Activated CD8-positive, alpha-beta T cell treated with anti-CD3 and anti-CD28 coated beads for 36 hours (primary cell): Measurements from ENCODE around the gene XRN1. TPM values are rescaled to one million over a fixed set of nuclear protein-coding genes. Genes with fewer than 3 reads are reported as not detected.

Source experiments
- ATAC-seq: fragments of 200-7000 bp; cut with Tn5 transposase; one replicate; pipeline ENCODE4 v1.10.0; 2021; ENCODE audit warnings: mild to moderate bottlenecking, moderate library complexity
- CTCF ChIA-PET: fragments of 350-600 bp; sonication (Branson Sonifier 250); formaldehyde crosslinking; loops from one replicate; lab custom pipeline; 2021; ENCODE audit warnings: antibody characterized with exemption; lab: Charles Lee
- POLR2A ChIA-PET: fragments of 350-600 bp; sonication (Branson Sonifier 250); formaldehyde crosslinking; loops from one replicate; lab custom pipeline; 2021; ENCODE audit warnings: antibody characterized with exemption; lab: Charles Lee
- DNase-seq: peaks from one replicate; pipeline ENCODE4 v3.0.0-alpha.2; 2020
- H3K27ac Mint-ChIP-seq: one replicate; pipeline ENCODE4 v1.8.0; 2021; ENCODE audit warnings: mild to moderate bottlenecking, mixed read lengths
- H3K27me3 Mint-ChIP-seq: one replicate; pipeline ENCODE4 v1.8.0; 2021; ENCODE audit warnings: mixed read lengths
- H3K36me3 Mint-ChIP-seq: one replicate; pipeline ENCODE4 v1.8.0; 2021; ENCODE audit warnings: low read depth, mixed read lengths
- H3K4me1 Mint-ChIP-seq: one replicate; pipeline ENCODE4 v1.8.0; 2021; ENCODE audit warnings: low read depth, mixed read lengths
- H3K4me3 Mint-ChIP-seq: one replicate; pipeline ENCODE4 v1.8.0; 2021; ENCODE audit warnings: mild to moderate bottlenecking, moderate library complexity, mixed read lengths
- H3K9me3 Mint-ChIP-seq: one replicate; pipeline ENCODE4 v1.8.0; 2021; ENCODE audit warnings: mixed read lengths
- CTCF ChIP-seq: fragments of 200-600 bp; IDR thresholded peaks from one replicate; pipeline ENCODE4 v1.8.0; 2022; ENCODE audit warnings: antibody characterized with exemption, mild to moderate bottlenecking
- intact Hi-C: fragments of 100-400 bp; cut with micrococcal nuclease; formaldehyde crosslinking; loops from one replicate; pipeline ENCODE4 v1.10.0; 2022
- total RNA-seq, 2 experiments: library from RNA; stranded (reverse); gene quantifications; one replicate each; pipeline ENCODE4 v1.2.3, GENCODE V29; 2021

The XRN1 gene
- total RNA-seq, 2 experiments from 2014 or later, result 41.3 to 43.5 TPM

- no peak for ATAC-seq
- intact Hi-C loops, result no loop called here
- H3K27ac Mint-ChIP-seq, result no peak overlapping the region
- H3K36me3 Mint-ChIP-seq, result peaks cover 17% of the 10 kb centered on the region
- ChIA-PET CTCF (no interaction called here), POLR2A (no interaction called here)
- no peak for TF ChIP-seq CTCF
- no peak for DNase-seq
- peaks cover 36% of the 10 kb centered on the region for H3K4me1 Mint-ChIP-seq
- H3K4me3 Mint-ChIP-seq, result no peak overlapping the region
- H3K9me3 Mint-ChIP-seq, result no peaks in the 10 kb centered on the region
- no peaks in the 10 kb centered on the region for H3K27me3 Mint-ChIP-seq
Measured at GRCh38 chr3:142436951-142437585, 10.8 kb downstream of the XRN1 start.

- H3K27ac Mint-ChIP-seq, result no peak overlapping the region
- CTCF ChIA-PET, result no interaction called here
- intact Hi-C loops, result no loop called here
- no peaks in the 10 kb centered on the region for H3K27me3 Mint-ChIP-seq
- peaks cover 25% of the 10 kb centered on the region for H3K36me3 Mint-ChIP-seq
- TF ChIP-seq CTCF, result no peak
- H3K4me3 Mint-ChIP-seq, result no peak overlapping the region
- POLR2A ChIA-PET, result interaction anchor here (1.2 kb wide), 1 partner anchor 9 kb away, joined by 3 read pairs; no protein-coding TSS in a partner anchor
- H3K4me1 Mint-ChIP-seq, result peaks cover 41% of the 10 kb centered on the region
- DNase-seq (no peak), ATAC-seq (no peak)
- H3K9me3 Mint-ChIP-seq, result no peaks in the 10 kb centered on the region
Measured at GRCh38 chr3:142434503-142434902, 13.3 kb downstream of the XRN1 start.

- no peak overlapping the region for H3K4me3 Mint-ChIP-seq
- peaks cover 26% of the 10 kb centered on the region for H3K36me3 Mint-ChIP-seq
- intact Hi-C loops, result no loop called here
- no peak for TF ChIP-seq CTCF
- DNase-seq (no peak), ATAC-seq (no peak)
- POLR2A ChIA-PET, result no interaction called here
- peaks cover 37% of the 10 kb centered on the region for H3K4me1 Mint-ChIP-seq
- no peaks in the 10 kb centered on the region for H3K27me3 Mint-ChIP-seq
- H3K9me3 Mint-ChIP-seq, result no peaks in the 10 kb centered on the region
- CTCF ChIA-PET, result interaction anchor here (0.8 kb wide), 1 partner anchor 137 kb away, joined by 3 read pairs; no protein-coding TSS in a partner anchor
- no peak overlapping the region for H3K27ac Mint-ChIP-seq
Measured at GRCh38 chr3:142433110-142433509, 14.7 kb downstream of the XRN1 start.

- Mint-ChIP-seq H3K4me3 (no peak overlapping the region), H3K9me3 (no peaks in the 10 kb centered on the region), H3K4me1 (peaks cover 25% of the 10 kb centered on the region), H3K27ac (no peak overlapping the region), H3K36me3 (peaks cover 22% of the 10 kb centered on the region), H3K27me3 (no peaks in the 10 kb centered on the region)
- ATAC-seq, result no peak
- no peak for TF ChIP-seq CTCF
- intact Hi-C loops, result no loop called here
- no peak for DNase-seq
- POLR2A ChIA-PET, result no interaction called here
- CTCF ChIA-PET, result no interaction called here
Measured at GRCh38 chr3:142429582-142429981, 18.3 kb downstream of the XRN1 start.

GRCh38 chr3:142424754-142425153 is 23.1 kb downstream of the XRN1 start:
- intact Hi-C loops, result no loop called here
- no peaks in the 10 kb centered on the region for H3K27me3 Mint-ChIP-seq
- TF ChIP-seq CTCF, result no peak
- ATAC-seq (no peak), DNase-seq (no peak)
- H3K4me3 Mint-ChIP-seq, result no peak overlapping the region
- no peaks in the 10 kb centered on the region for H3K9me3 Mint-ChIP-seq
- peaks cover 19% of the 10 kb centered on the region for H3K36me3 Mint-ChIP-seq
- CTCF ChIA-PET, result no interaction called here
- H3K27ac Mint-ChIP-seq, result no peak overlapping the region
- POLR2A ChIA-PET, result no interaction called here
- peaks cover 11% of the 10 kb centered on the region for H3K4me1 Mint-ChIP-seq
